Measurements from ENCODE around the gene GALNT2.

The GALNT2 gene

DNA sequence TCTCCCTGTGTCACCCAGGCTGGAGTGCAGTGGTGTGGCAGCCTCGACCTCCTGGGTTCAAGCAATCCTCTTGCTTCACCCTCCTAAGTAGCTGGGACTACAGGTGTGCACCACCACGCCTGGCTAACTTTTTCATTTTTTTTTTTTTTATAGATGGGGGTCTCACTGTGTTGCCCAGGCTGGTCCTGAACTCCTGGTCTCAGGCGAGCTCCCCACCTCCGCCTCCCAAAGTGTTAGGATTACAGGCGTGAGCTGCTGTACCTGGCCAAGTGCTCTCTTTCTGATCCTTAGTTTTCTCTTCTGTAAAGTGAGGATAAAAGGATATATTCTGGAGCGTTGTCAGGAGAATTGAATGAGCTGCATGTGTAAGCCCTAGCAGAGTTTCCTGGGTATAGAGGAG, 68.7 kb downstream of the GALNT2 start:
- in situ Hi-C loops (cut with MboI; ENCODE audit: low pct_unique_long_range_greater_than_20kb, low sequenced_read_pairs, unreplicated experiment) = no loop called here
- TF ChIP-seq, protein P1, sequence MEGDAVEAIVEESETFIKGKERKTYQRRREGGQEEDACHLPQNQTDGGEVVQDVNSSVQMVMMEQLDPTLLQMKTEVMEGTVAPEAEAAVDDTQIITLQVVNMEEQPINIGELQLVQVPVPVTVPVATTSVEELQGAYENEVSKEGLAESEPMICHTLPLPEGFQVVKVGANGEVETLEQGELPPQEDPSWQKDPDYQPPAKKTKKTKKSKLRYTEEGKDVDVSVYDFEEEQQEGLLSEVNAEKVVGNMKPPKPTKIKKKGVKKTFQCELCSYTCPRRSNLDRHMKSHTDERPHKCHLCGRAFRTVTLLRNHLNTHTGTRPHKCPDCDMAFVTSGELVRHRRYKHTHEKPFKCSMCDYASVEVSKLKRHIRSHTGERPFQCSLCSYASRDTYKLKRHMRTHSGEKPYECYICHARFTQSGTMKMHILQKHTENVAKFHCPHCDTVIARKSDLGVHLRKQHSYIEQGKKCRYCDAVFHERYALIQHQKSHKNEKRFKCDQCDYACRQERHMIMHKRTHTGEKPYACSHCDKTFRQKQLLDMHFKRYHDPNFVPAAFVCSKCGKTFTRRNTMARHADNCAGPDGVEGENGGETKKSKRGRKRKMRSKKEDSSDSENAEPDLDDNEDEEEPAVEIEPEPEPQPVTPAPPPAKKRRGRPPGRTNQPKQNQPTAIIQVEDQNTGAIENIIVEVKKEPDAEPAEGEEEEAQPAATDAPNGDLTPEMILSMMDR (IDR thresholded peaks at IDR 0.05; ENCODE audit: extremely low read depth, insufficient read depth, missing control alignments) = no peak
- DNase-seq (ENCODE audit: low spot score) = no peak

DNA sequence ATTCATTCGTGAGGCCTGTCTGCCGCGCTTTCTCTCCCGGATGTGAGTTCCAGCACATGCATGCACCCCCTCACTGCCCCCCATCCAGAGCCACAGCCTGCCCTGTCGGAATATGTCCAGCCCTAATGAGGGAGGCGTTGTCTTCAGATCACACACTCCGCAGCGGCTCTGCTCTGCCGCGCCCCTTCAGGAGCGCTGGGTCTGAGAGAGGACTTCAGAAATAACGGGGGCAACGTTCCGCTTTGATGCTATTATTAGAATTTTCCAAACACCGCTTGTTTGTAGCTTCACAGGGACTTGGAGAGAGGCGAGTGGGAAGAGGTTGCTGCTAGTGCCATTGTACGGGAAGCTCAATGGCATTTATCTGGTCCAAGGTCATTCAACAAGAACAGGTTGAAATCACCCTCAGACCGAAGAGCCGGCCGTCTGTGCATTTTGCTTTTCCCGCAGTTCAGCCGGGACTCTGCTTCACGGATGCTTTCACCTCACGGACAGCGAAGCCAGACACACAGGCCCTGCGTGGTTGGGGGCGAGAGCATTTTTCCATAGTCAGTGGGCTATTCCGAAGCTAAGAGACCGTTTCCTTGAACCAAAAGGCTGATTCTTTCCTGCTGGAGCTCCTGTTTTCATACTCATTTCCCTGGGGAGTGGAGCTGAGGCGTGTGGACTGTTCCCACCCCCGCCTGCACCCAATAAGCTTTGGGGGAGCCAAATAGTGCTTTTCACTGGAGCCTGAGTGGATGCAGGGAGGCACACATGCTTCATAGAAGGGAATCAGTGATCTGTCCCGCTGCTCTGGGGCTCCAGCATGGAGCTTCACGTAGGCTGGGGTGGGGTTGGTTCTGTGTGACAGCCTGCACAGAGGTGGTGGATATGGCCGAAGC, 69.7 kb downstream of the GALNT2 start:
- no peak for DNase-seq (ENCODE audit: low spot score)
- in situ Hi-C loops (cut with MboI; ENCODE audit: low pct_unique_long_range_greater_than_20kb, low sequenced_read_pairs, unreplicated experiment) = no loop called here
- TF ChIP-seq, protein P1 (IDR thresholded peaks at IDR 0.05; ENCODE audit: extremely low read depth, insufficient read depth, missing control alignments) = no peak

DNA sequence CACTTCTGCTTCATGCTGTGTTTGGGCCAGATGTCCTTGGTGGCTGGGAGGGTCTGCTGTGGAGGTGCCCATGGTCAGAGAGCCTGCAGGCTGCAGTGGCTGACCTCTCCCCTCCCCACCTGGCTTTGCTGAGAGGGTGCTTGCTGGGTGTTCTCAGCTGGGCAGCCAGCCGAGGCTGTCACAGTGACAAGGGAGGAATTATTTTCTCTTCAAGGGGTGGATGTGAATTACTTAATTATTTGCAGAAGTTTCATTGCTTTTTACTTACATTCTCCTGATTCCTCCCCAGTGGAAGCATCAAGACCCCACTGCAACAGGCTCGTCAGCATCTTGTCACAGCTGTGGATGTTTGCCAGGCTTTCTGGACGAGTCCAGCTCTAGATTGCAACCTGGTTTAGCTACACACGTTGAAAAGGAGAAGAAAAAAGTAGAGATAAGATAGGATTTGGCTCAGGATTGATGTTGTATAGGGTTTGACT, 70.3 kb downstream of the GALNT2 start:
- no peak for DNase-seq (ENCODE audit: low spot score)
- TF ChIP-seq, protein P1 (IDR thresholded peaks at IDR 0.05; ENCODE audit: extremely low read depth, insufficient read depth, missing control alignments) = no peak
- in situ Hi-C loops (cut with MboI; ENCODE audit: low pct_unique_long_range_greater_than_20kb, low sequenced_read_pairs, unreplicated experiment) = no loop called here

DNA sequence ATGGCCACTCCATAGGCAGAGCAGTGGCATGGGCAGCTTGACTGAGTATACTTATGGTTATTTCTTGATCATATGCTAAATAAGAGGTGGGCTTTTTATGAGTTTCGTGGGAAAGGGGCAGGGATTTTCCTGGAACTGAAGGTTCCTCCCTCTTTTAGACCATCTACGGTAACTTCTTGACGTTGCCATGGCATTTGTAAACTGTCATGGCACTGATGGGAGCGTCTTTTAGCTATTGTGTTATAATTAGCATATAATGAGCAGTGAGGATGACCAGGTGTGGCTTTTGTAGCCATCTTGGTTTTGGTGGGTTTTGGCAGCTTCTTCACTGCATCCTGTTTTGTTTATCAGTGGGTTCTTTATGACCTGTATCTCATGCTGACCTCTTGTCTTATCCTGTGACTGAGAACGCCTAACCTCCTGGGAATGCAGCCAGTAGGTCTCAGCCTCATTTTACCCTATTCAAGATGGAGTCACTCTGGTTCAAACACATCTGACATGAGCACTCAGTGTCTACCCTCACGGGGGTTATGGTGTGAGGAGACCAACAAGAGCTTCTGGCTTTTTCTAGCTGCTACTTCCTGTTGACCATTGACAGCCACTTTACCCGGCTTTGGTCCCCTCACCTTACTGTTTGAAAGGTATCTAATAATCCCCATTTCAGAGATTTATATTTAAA, 71.7 kb downstream of the GALNT2 start:
- in situ Hi-C loops (cut with MboI; ENCODE audit: low pct_unique_long_range_greater_than_20kb, low sequenced_read_pairs, unreplicated experiment) = no loop called here
- TF ChIP-seq, protein P1 (IDR thresholded peaks at IDR 0.05; ENCODE audit: extremely low read depth, insufficient read depth, missing control alignments) = no peak

DNA sequence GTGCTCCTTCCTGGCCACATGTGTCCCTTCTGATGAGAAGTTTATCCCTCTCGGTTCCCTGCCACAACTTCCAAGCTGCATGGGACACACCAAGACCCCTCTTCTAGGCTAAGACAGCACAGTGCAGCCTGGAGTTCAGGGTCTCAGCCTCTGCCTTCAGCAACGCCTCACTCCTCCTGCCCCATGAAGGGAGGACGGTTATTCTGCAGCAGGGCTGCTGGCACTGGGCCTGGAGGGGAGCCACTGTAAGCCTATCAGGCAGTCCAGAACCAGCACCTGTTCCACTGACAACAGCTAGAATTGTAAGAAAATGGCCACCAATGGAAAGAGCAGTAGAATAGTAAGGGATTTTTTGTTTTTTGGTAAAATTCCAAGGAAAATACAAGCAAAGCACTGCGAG, 72.3 kb downstream of the GALNT2 start:
- TF ChIP-seq, protein P1 (IDR thresholded peaks at IDR 0.05; ENCODE audit: extremely low read depth, insufficient read depth, missing control alignments) = no peak
- no peak for DNase-seq (ENCODE audit: low spot score)
- in situ Hi-C loops (cut with MboI; ENCODE audit: low pct_unique_long_range_greater_than_20kb, low sequenced_read_pairs, unreplicated experiment) = no loop called here

More for the DNA sequence above, 71.7 kb downstream of the GALNT2 start:
- no peak for DNase-seq (ENCODE audit: low spot score)

DNA sequence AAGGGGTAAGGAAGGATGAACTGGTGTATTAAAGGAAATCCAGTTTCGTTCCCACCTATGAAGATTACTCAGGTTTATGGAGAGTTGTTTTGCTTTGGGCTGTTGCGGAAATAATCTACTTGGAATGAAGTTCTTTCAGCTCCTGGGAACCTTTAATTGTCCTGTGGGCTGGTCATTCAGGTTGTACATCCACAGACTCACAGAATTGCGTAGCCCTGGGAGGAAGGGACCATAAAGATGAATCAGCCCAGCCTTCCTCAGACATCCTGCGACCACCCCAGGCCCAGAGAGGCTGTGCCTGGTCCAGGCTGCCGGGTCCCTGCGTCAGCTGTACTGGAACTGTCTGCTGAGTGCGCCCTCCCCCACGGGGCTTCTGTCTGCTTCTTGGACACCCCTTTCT, 72.7 kb downstream of the GALNT2 start:
- in situ Hi-C loops (cut with MboI; ENCODE audit: low pct_unique_long_range_greater_than_20kb, low sequenced_read_pairs, unreplicated experiment) = no loop called here
- no peak for DNase-seq (ENCODE audit: low spot score)
- TF ChIP-seq, protein P1 (IDR thresholded peaks at IDR 0.05; ENCODE audit: extremely low read depth, insufficient read depth, missing control alignments) = no peak
